Tibial nerve (tissue), 3 donors: ENCODE results near the gene EVPLL.

Experiments
- CTCF ChIP-seq, 5 experiments: fragments of 200-600 bp in 3 of 5; fragments of 450-650 bp in 2 of 5; sonication (generic) in 3 of 5; IDR thresholded peaks; one replicate each; pipeline ENCODE4 v1.5.1; 2016 to 2019; ENCODE audit warnings: antibody characterized with exemption in 5 of 5, mild to moderate bottlenecking in 3 of 5, moderate library complexity in 2 of 5
- POLR2A ChIP-seq, 2 donors: fragments of 450-650 bp; IDR thresholded peaks; one replicate each; pipeline ENCODE4 v1.6.1; 2017; ENCODE audit warnings: antibody characterized with exemption in 2 of 2, mild to moderate bottlenecking in 2 of 2, moderate library complexity in 2 of 2

- no peak for TF ChIP-seq CTCF (IDR thresholded peaks at IDR 0.05)
- no peak for TF ChIP-seq POLR2A (IDR thresholded peaks at IDR 0.05)
Observed at GRCh38 chr17:18371455-18371854, 6.1 kb upstream of the EVPLL start.
